Fibroblast of pulmonary artery (primary cell): ENCODE data around the gene UNC5C.

Experiments
- DNase-seq: peaks from one replicate; pipeline ENCODE4 v3.0.0-alpha.2; 2010; ENCODE audit warnings: low read depth
- H3K4me3 ChIP-seq: replicated peaks from 2 replicates; pipeline ENCODE4 v1.5.1; 2011; ENCODE audit warnings: low read depth, mild to moderate bottlenecking, control low read depth, low read length, moderate library complexity
- CTCF ChIP-seq: IDR thresholded peaks from 2 replicates; pipeline ENCODE4 v1.5.1; 2011; ENCODE audit warnings: mild to moderate bottlenecking, control low read depth, low read length, inconsistent platforms; ENCODE audit errors: missing control alignments

UNC5C gene

GRCh38 chr4:95546221-95546620 is 2.6 kb downstream of the UNC5C start:
- TF ChIP-seq CTCF: no peak
- DNase-seq: no peak
- H3K4me3 ChIP-seq: peak overlapping the region; percentile 70

- DNase-seq: no peak
- no peak for TF ChIP-seq CTCF
- no peak overlapping the region for H3K4me3 ChIP-seq
These were observed 3.2 kb downstream of the UNC5C start for GRCh38 chr4:95545546-95545945.

- peak; percentile 36 for TF ChIP-seq CTCF
- DNase-seq: no peak
- H3K4me3 ChIP-seq: no peak overlapping the region
These were observed 4.4 kb downstream of the UNC5C start for GRCh38 chr4:95544113-95545103.

- DNase-seq: no peak
- no peak overlapping the region for H3K4me3 ChIP-seq
- no peak for TF ChIP-seq CTCF
These were observed 6.7 kb downstream of the UNC5C start for GRCh38 chr4:95541889-95542607.

GRCh38 chr4:95541094-95541493 is 7.7 kb downstream of the UNC5C start:
- no peak for TF ChIP-seq CTCF
- DNase-seq: no peak
- H3K4me3 ChIP-seq: no peak overlapping the region

- TF ChIP-seq CTCF: no peak
- no peak overlapping the region for H3K4me3 ChIP-seq
- DNase-seq: no peak
These were observed 8.5 kb downstream of the UNC5C start for GRCh38 chr4:95540227-95540626.
